Left lung (tissue), 10 donors: Measurements from ENCODE around the gene KIZ. TPM values are rescaled to one million over a fixed set of nuclear protein-coding genes. Genes with fewer than 3 reads are reported as not detected.

Experiments used
- ATAC-seq: fragments of 200-7000 bp; cut with Tn5 transposase; one replicate; pipeline ENCODE4 v1.9.1; 2020; ENCODE audit warnings: moderate library complexity
- DNase-seq, 4 donors: peaks; one replicate each; pipeline ENCODE4 v3.0.0-alpha.2; 2013 to 2020
- H3K27ac ChIP-seq, 2 donors: fragments of 200-600 bp; sonication (generic) in 1 of 2; one replicate each; pipeline versions ENCODE4 v1.5.0 to v1.8.0; 2020 to 2021
- H3K27me3 ChIP-seq, 2 donors: fragments of 200-600 bp; sonication (generic) in 1 of 2; one replicate each; pipeline versions ENCODE4 v1.5.0 to v1.8.0; 2020 to 2021
- H3K36me3 ChIP-seq, 2 donors: fragments of 200-600 bp; sonication (generic) in 1 of 2; one replicate each; pipeline versions ENCODE4 v1.5.0 to v1.8.0; 2020 to 2021
- H3K4me1 ChIP-seq, 2 donors: fragments of 200-600 bp; one replicate each; pipeline ENCODE4 v1.8.0; 2021
- H3K4me3 ChIP-seq, 2 donors: fragments of 200-600 bp; sonication (generic) in 1 of 2; one replicate each; pipeline versions ENCODE4 v1.5.0 to v1.8.0; 2020 to 2021; ENCODE audit warnings: mild to moderate bottlenecking in 1 of 2
- H3K9me3 ChIP-seq, 2 donors: fragments of 200-600 bp; sonication (generic) in 1 of 2; one replicate each; pipeline versions ENCODE4 v1.5.0 to v1.8.0; 2020 to 2021
- intact Hi-C, 2 donors: fragments of 100-400 bp; cut with DNase I; formaldehyde crosslinking; loops; one replicate each; pipeline versions ENCODE4 v1.11.2 to v1.14.2; 2022
- polyA plus RNA-seq, 6 donors: library from polyadenylated mRNA; unstranded; fragments of 120-200 nt; gene quantifications; one replicate each; pipeline ENCODE4 v1.2.1, GENCODE V29; 2013; ENCODE audit not compliant: insufficient read length in 6 of 6
- total RNA-seq, 2 donors: library from RNA; stranded (reverse); fragmentation: NEBNext Ultra II Directional; extraction: Animal tissue kit (Norgen Biotek cat#: 25700); gene quantifications; one replicate each; pipeline ENCODE4 v1.2.1, GENCODE V29; 2021
- TF ChIP-seq, protein P1 (sequence below), 2 donors: fragments of 200-600 bp; sonication (generic) in 1 of 2; IDR thresholded peaks; one replicate each; pipeline versions ENCODE4 v1.5.0 to v1.8.0; 2021; ENCODE audit warnings: antibody characterized with exemption in 2 of 2
- donor health status: DM: no; HTN: yes; CAD: no.
- donor health status: DM: no; HTN: no; CAD: no.

Gene KIZ
- total and polyA plus RNA-seq, 8 donors, result 10.4 to 30.6 (median 25.2) TPM

DNA sequence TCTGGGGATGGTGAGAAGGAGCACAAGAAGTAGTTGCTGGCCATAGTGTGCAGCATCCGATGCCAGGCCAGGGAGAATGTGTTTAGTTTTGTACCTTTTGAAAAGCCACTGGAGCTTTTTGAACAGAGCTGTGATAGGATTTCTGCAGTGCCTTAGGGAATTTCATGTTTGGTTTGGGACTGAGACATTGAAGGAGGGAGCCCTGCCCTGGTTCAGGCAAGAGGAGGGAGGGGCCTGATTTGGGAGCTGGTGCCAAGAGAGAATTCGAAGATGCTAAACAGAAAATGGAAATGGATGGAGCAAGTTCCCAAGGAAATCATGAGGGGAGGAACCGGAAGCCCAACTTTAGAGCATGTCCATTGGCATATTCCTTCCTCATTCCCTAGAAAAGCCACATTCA is 80.7 kb downstream of the KIZ start:
- H3K27me3 ChIP-seq, result no peaks in the 10 kb centered on the region
- DNase-seq, result no peak
- H3K36me3 ChIP-seq, result no peaks in the 10 kb centered on the region
- intact Hi-C loops, result no loop called here
- TF ChIP-seq, protein P1, sequence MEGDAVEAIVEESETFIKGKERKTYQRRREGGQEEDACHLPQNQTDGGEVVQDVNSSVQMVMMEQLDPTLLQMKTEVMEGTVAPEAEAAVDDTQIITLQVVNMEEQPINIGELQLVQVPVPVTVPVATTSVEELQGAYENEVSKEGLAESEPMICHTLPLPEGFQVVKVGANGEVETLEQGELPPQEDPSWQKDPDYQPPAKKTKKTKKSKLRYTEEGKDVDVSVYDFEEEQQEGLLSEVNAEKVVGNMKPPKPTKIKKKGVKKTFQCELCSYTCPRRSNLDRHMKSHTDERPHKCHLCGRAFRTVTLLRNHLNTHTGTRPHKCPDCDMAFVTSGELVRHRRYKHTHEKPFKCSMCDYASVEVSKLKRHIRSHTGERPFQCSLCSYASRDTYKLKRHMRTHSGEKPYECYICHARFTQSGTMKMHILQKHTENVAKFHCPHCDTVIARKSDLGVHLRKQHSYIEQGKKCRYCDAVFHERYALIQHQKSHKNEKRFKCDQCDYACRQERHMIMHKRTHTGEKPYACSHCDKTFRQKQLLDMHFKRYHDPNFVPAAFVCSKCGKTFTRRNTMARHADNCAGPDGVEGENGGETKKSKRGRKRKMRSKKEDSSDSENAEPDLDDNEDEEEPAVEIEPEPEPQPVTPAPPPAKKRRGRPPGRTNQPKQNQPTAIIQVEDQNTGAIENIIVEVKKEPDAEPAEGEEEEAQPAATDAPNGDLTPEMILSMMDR (IDR thresholded peaks at IDR 0.05), result no peak
- no peak for ATAC-seq
- no peak overlapping the region for H3K4me3 ChIP-seq
- no peaks in the 10 kb centered on the region for H3K4me1 ChIP-seq
- H3K9me3 ChIP-seq, result no peaks in the 10 kb centered on the region
- H3K27ac ChIP-seq, result no peak overlapping the region

DNA sequence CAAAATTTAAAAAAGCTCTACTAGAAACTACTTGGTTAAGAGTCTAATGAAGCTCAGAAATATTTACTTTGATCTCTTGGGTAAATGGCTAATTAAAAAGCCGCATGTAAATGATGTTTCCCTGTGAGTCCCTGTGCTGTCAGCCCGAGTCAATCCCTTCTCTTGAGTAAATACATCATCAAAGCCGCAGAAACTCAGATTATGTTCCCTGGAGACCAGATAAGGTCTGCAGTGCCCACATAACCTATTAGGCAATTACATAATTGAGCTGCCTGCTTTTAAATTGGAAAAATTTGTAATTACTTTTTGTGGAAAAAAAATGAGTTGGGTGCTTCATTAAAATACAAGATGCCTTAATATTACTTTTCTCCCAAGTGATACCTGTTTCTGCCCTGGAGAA is 83.1 kb downstream of the KIZ start:
- H3K9me3 ChIP-seq, result no peaks in the 10 kb centered on the region
- no peak overlapping the region for H3K4me3 ChIP-seq
- no peaks in the 10 kb centered on the region for H3K36me3 ChIP-seq
- ATAC-seq, result no peak
- H3K27ac ChIP-seq, result no peak overlapping the region
- intact Hi-C loops, result no loop called here
- H3K27me3 ChIP-seq, result no peaks in the 10 kb centered on the region
- TF ChIP-seq, protein P1 (IDR thresholded peaks at IDR 0.05), result no peak
- no peaks in the 10 kb centered on the region for H3K4me1 ChIP-seq
- DNase-seq, result no peak

DNA sequence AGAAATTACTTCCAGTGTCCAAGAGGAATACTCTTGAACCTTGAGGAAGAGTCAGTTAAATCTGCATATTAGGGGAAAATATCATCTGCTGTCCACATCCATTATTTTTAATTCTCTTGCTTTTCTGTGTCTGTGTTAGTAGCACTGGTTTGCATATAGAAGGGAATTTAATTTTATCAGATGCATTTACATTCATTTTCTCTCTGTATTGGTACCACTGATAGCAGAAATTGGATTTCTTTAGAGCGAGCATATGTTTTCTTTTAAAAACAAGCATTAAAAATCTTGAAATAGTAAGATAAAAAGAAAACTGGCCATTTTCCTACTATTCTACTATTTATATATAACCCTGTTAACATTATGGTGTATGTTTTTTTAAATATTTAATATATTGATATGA is 83.8 kb downstream of the KIZ start:
- no peak for ATAC-seq
- Histone ChIP-seq H3K4me1 (no peaks in the 10 kb centered on the region), H3K27me3 (no peaks in the 10 kb centered on the region), H3K4me3 (no peak overlapping the region), H3K36me3 (no peaks in the 10 kb centered on the region), H3K27ac (no peak overlapping the region), H3K9me3 (no peaks in the 10 kb centered on the region)
- TF ChIP-seq, protein P1 (IDR thresholded peaks at IDR 0.05), result no peak
- intact Hi-C loops, result no loop called here
- no peak for DNase-seq

DNA sequence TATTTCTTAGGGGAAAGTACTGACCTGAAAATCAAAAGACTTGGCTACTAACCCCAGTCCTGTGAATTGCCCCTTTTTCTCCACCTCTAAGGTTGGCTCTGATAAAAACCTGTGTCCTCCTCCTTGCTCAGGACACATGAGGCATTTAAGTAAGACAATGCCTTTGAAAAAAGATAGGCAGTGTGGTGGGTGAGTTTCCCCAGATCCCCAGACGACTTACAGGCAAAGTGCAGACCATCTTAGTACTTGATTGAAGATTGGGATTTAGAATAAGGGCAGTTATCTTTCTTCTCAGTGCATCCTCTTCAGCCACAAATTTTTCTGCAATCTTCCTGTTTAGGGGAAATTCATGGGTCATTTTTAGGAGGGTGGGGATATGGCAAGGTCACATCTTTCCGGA is 87.8 kb downstream of the KIZ start:
- no peak for ATAC-seq
- TF ChIP-seq, protein P1 (IDR thresholded peaks at IDR 0.05), result no peak
- no peak for DNase-seq
- Histone ChIP-seq H3K4me1 (no peaks in the 10 kb centered on the region), H3K27ac (no peak overlapping the region), H3K4me3 (no peak overlapping the region), H3K9me3 (no peaks in the 10 kb centered on the region), H3K27me3 (no peaks in the 10 kb centered on the region), H3K36me3 (peaks cover 0 to 4% of the 10 kb centered on the region in 2 donors)
- intact Hi-C loops, result no loop called here

DNA sequence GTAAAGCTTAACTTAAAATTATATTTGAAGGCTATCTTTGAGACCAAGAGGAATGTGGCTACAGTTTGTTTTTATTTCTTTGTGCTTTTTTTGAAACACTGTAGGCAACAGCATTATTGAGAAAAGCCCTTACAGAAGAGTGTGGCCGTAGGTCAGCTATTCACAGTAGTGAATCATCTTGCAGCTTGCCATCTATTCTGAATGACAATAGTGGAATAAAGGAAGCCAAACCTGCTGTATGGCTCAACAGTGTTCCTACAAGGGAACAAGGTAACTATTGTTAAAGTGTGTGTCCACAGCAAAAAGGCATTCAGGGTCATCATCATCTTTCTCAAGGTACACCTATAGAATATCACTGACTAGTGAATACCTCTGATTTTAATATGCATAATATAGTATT is 88.5 kb downstream of the KIZ start:
- intact Hi-C loops, result no loop called here
- H3K9me3 ChIP-seq, result no peaks in the 10 kb centered on the region
- no peaks in the 10 kb centered on the region for H3K4me1 ChIP-seq
- no peak overlapping the region for H3K4me3 ChIP-seq
- H3K27me3 ChIP-seq, result no peaks in the 10 kb centered on the region
- H3K36me3 ChIP-seq, result peaks cover 0 to 4% of the 10 kb centered on the region in 2 donors
- no peak for DNase-seq
- H3K27ac ChIP-seq, result no peak overlapping the region
- TF ChIP-seq, protein P1 (IDR thresholded peaks at IDR 0.05), result no peak
- ATAC-seq, result no peak
